Activated CD4-positive, alpha-beta T cell treated with anti-CD3 and anti-CD28 coated beads for 48 hours (primary cell): ENCODE measurements around the gene PHOSPHO1.
"Not testable (repeated sequence)": the region's sequence is repeated elsewhere in the genome, so short reads cannot be mapped to it uniquely, and the experiment has no call there.

Experiments
- DNase-seq: peaks from one replicate; pipeline ENCODE4 v3.0.0-alpha.2; 2020

Gene PHOSPHO1

GRCh38 chr17:49191409-49191916 is 39.1 kb downstream of the PHOSPHO1 start:
- DNase-seq, result no peak

GRCh38 chr17:49190932-49191331 is 39.7 kb downstream of the PHOSPHO1 start:
- DNase-seq, result no peak

- no peak for DNase-seq
These were observed 43.3 kb downstream of the PHOSPHO1 start for GRCh38 chr17:49187301-49187700.

GRCh38 chr17:49185381-49185780 is 45.2 kb downstream of the PHOSPHO1 start:
- not testable (repeated sequence) for DNase-seq

GRCh38 chr17:49184522-49184921 is 46.1 kb downstream of the PHOSPHO1 start:
- DNase-seq, result not testable (repeated sequence)

- DNase-seq, result no peak
These were observed 46.8 kb downstream of the PHOSPHO1 start for GRCh38 chr17:49183801-49184200.

GRCh38 chr17:49183341-49183740 is 47.2 kb downstream of the PHOSPHO1 start:
- no peak for DNase-seq

GRCh38 chr17:49180998-49181635 is 49.5 kb downstream of the PHOSPHO1 start:
- DNase-seq, result no peak

GRCh38 chr17:49180303-49180702 is 50.3 kb downstream of the PHOSPHO1 start:
- peak; percentile 76 for DNase-seq

- DNase-seq, result not testable (repeated sequence)
These were observed 54.6 kb downstream of the PHOSPHO1 start for GRCh38 chr17:49175978-49176377.
